Nephron (organoid): ENCODE measurements around the gene LMO7.

ENCODE experiments used
- H3K27ac Mint-ChIP-seq, 3 experiments: 2 replicates each; pipeline ENCODE4 v1.8.0; 2020; ENCODE audit warnings: mixed read lengths in 3 of 3, mild to moderate bottlenecking in 2 of 3, moderate library complexity in 1 of 3
- H3K27me3 Mint-ChIP-seq: 2 replicates; pipeline ENCODE4 v1.8.0; 2021; ENCODE audit warnings: low read depth, mild to moderate bottlenecking, moderate library complexity, mixed read lengths
- H3K36me3 Mint-ChIP-seq: 2 replicates; pipeline ENCODE4 v1.8.0; 2020; ENCODE audit warnings: low read depth, mixed read lengths
- H3K4me1 Mint-ChIP-seq: 2 replicates; pipeline ENCODE4 v1.8.0; 2020; ENCODE audit warnings: mixed read lengths
- H3K4me3 Mint-ChIP-seq, 3 experiments: 2 replicates each; pipeline ENCODE4 v1.8.0; 2020; ENCODE audit warnings: mild to moderate bottlenecking in 3 of 3, mixed read lengths in 3 of 3, moderate library complexity in 2 of 3
- H3K9me3 Mint-ChIP-seq: 2 replicates; pipeline ENCODE4 v1.8.0; 2020; ENCODE audit warnings: mixed read lengths
- TF ChIP-seq, protein P1 (sequence below), 3 experiments: fragments of 200-600 bp; sonication (generic); IDR thresholded peaks; one replicate each; pipeline ENCODE4 v1.5.0; 2021; ENCODE audit warnings: antibody characterized with exemption in 3 of 3; ENCODE audit not compliant: unreplicated experiment in 3 of 3

LMO7 gene

GRCh38 chr13:75702476-75702875 is 66.3 kb downstream of the LMO7 start:
- Mint-ChIP-seq H3K4me3 (no peak overlapping the region), H3K27me3 (no peaks in the 10 kb centered on the region), H3K27ac (no peak overlapping the region), H3K36me3 (peaks cover 9% of the 10 kb centered on the region), H3K4me1 (no peaks in the 10 kb centered on the region), H3K9me3 (peaks cover 13% of the 10 kb centered on the region)
- TF ChIP-seq, protein P1, sequence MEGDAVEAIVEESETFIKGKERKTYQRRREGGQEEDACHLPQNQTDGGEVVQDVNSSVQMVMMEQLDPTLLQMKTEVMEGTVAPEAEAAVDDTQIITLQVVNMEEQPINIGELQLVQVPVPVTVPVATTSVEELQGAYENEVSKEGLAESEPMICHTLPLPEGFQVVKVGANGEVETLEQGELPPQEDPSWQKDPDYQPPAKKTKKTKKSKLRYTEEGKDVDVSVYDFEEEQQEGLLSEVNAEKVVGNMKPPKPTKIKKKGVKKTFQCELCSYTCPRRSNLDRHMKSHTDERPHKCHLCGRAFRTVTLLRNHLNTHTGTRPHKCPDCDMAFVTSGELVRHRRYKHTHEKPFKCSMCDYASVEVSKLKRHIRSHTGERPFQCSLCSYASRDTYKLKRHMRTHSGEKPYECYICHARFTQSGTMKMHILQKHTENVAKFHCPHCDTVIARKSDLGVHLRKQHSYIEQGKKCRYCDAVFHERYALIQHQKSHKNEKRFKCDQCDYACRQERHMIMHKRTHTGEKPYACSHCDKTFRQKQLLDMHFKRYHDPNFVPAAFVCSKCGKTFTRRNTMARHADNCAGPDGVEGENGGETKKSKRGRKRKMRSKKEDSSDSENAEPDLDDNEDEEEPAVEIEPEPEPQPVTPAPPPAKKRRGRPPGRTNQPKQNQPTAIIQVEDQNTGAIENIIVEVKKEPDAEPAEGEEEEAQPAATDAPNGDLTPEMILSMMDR (IDR thresholded peaks at IDR 0.05; ENCODE audit: unreplicated experiment in 3 of 3): no peak

GRCh38 chr13:75703769-75704168 is 67.6 kb downstream of the LMO7 start:
- Mint-ChIP-seq H3K4me1 (no peaks in the 10 kb centered on the region), H3K4me3 (no peak overlapping the region), H3K9me3 (peaks cover 13% of the 10 kb centered on the region), H3K27ac (no peak overlapping the region), H3K27me3 (no peaks in the 10 kb centered on the region), H3K36me3 (peaks cover 9% of the 10 kb centered on the region)
- TF ChIP-seq, protein P1 (IDR thresholded peaks at IDR 0.05; ENCODE audit: unreplicated experiment in 3 of 3): no peak

- no peaks in the 10 kb centered on the region for H3K4me1 Mint-ChIP-seq
- TF ChIP-seq, protein P1 (IDR thresholded peaks at IDR 0.05; ENCODE audit: unreplicated experiment in 3 of 3): no peak
- peaks cover 7% of the 10 kb centered on the region for H3K9me3 Mint-ChIP-seq
- H3K27ac Mint-ChIP-seq: no peak overlapping the region
- no peaks in the 10 kb centered on the region for H3K27me3 Mint-ChIP-seq
- H3K4me3 Mint-ChIP-seq: no peak overlapping the region
- peaks cover 3% of the 10 kb centered on the region for H3K36me3 Mint-ChIP-seq
These were observed 68.2 kb downstream of the LMO7 start for GRCh38 chr13:75704194-75704926.

DNA sequence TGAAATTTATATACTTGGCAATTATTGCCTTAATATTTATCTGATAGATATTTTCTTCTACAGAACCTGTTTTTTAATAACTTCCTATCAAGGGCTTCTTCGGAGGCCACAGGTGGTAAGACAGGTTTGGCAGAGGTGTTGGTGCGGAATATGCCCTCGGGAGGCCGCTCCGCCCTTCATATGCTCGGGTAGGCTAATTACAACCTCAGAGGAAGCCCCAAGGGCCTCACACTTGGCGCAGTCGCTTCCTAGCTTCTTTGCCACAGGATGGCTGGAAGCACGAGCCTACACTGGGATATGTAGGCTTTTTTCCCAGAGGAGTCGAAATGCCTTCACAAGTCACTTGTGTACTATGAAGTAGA is 68.8 kb downstream of the LMO7 start:
- TF ChIP-seq, protein P1 (IDR thresholded peaks at IDR 0.05; ENCODE audit: unreplicated experiment in 3 of 3): no peak
- Mint-ChIP-seq H3K4me3 (no peak overlapping the region), H3K27ac (no peak overlapping the region), H3K36me3 (no peaks in the 10 kb centered on the region), H3K9me3 (peaks cover 5% of the 10 kb centered on the region), H3K27me3 (no peaks in the 10 kb centered on the region), H3K4me1 (no peaks in the 10 kb centered on the region)

GRCh38 chr13:75705395-75705794 is 69.3 kb downstream of the LMO7 start:
- Mint-ChIP-seq H3K27me3 (no peaks in the 10 kb centered on the region), H3K4me1 (no peaks in the 10 kb centered on the region), H3K9me3 (peaks cover 2% of the 10 kb centered on the region), H3K27ac (no peak overlapping the region), H3K4me3 (no peak overlapping the region), H3K36me3 (no peaks in the 10 kb centered on the region)
- TF ChIP-seq, protein P1 (IDR thresholded peaks at IDR 0.05; ENCODE audit: unreplicated experiment in 3 of 3): no peak

DNA sequence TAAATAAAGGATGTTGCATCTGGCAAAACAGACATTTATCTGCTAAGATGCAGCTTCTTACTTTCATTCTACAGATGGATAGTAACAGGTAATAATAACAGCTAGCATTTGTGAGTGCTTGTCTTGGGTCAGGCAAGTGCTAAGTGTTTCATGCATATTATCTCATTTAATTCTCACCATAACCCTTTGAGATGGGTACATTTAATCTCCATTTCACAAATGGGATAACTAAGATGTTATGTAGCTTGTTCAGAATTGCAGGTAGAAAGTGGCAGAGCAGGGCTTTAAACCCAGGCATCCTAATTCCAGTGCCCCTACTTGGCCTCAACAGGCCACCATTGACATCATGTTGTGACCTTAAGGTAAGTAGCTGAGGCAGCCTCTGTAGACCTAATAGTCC is 69.8 kb downstream of the LMO7 start:
- Mint-ChIP-seq H3K4me3 (no peak overlapping the region), H3K27me3 (no peaks in the 10 kb centered on the region), H3K4me1 (no peaks in the 10 kb centered on the region), H3K36me3 (no peaks in the 10 kb centered on the region), H3K9me3 (no peaks in the 10 kb centered on the region), H3K27ac (no peak overlapping the region)
- TF ChIP-seq, protein P1 (IDR thresholded peaks at IDR 0.05; ENCODE audit: unreplicated experiment in 3 of 3): no peak
